OCI-LY3 (cell line): ENCODE measurements around the gene MINDY4.

Experiments
- H2AFZ ChIP-seq: fragments of 200-600, 300-600 bp; shearing (Covaris generic); 2 replicates; pipeline ENCODE4 v1.6.0; 2014; ENCODE audit warnings: antibody characterized with exemption, low read depth, low read length
- H3K27ac ChIP-seq: fragments of 200-600, 300-600 bp; sonication (generic); 2 replicates; pipeline ENCODE4 v1.5.1; 2014; ENCODE audit warnings: mild to moderate bottlenecking, low read length, moderate library complexity, mixed read lengths
- H3K27me3 ChIP-seq: fragments of 200-600, 300-600 bp; sonication (generic); 2 replicates; pipeline ENCODE4 v1.6.1; 2014; ENCODE audit warnings: low read depth, low read length, mixed read lengths
- H3K36me3 ChIP-seq: fragments of 200-600, 300-600 bp; sonication (generic); replicated peaks from 2 replicates; pipeline ENCODE3; 2014; ENCODE audit warnings: low read depth, low read length, mixed read lengths
- H3K4me1 ChIP-seq: fragments of 300-600, 200-600 bp; sonication (generic); 2 replicates; pipeline ENCODE4 v1.6.1; 2014; ENCODE audit warnings: low read length, mixed read lengths
- H3K4me2 ChIP-seq: fragments of 200-600, 300-600 bp; sonication (generic); 2 replicates; pipeline ENCODE4 v1.6.1; 2014; ENCODE audit warnings: low read length, mixed read lengths
- H3K4me3 ChIP-seq: fragments of 300-600, 200-600 bp; sonication (generic); 2 replicates; pipeline ENCODE4 v1.5.1; 2014; ENCODE audit warnings: antibody characterized with exemption, mild to moderate bottlenecking, low read length, moderate library complexity
- H3K79me2 ChIP-seq: fragments of 300-600, 200-600 bp; shearing (Covaris generic); 2 replicates; pipeline ENCODE4 v1.6.1; 2014; ENCODE audit warnings: mild to moderate bottlenecking, low read length, mixed read lengths
- H3K9ac ChIP-seq: fragments of 300-600, 200-600 bp; shearing (Covaris generic); 2 replicates; pipeline ENCODE4 v1.6.0; 2014; ENCODE audit warnings: mild to moderate bottlenecking, low read length, moderate library complexity
- H3K9me3 ChIP-seq: fragments of 200-600, 300-600 bp; shearing (Covaris generic); 2 replicates; pipeline ENCODE4 v1.6.1; 2014; ENCODE audit warnings: low read length, mixed read lengths; ENCODE audit not compliant: insufficient read depth
- H4K20me1 ChIP-seq: fragments of 200-600, 300-600 bp; sonication (generic); 2 replicates; pipeline ENCODE4 v1.6.1; 2016; ENCODE audit warnings: low read length, mixed read lengths; ENCODE audit not compliant: insufficient read depth
- EZH2phosphoT487 ChIP-seq: fragments of 200-600 bp; shearing (Covaris generic); IDR thresholded peaks from 2 replicates; pipeline ENCODE4 v1.6.1; 2018; ENCODE audit warnings: antibody characterized with exemption, mixed run types, low read depth
- TF ChIP-seq, protein P1 (sequence below): fragments of 200-600, 300-600 bp; sonication (generic); IDR thresholded peaks from 2 replicates; pipeline ENCODE4 v1.5.1; 2014; ENCODE audit warnings: antibody characterized with exemption, low read length, low read depth

The MINDY4 gene

DNA sequence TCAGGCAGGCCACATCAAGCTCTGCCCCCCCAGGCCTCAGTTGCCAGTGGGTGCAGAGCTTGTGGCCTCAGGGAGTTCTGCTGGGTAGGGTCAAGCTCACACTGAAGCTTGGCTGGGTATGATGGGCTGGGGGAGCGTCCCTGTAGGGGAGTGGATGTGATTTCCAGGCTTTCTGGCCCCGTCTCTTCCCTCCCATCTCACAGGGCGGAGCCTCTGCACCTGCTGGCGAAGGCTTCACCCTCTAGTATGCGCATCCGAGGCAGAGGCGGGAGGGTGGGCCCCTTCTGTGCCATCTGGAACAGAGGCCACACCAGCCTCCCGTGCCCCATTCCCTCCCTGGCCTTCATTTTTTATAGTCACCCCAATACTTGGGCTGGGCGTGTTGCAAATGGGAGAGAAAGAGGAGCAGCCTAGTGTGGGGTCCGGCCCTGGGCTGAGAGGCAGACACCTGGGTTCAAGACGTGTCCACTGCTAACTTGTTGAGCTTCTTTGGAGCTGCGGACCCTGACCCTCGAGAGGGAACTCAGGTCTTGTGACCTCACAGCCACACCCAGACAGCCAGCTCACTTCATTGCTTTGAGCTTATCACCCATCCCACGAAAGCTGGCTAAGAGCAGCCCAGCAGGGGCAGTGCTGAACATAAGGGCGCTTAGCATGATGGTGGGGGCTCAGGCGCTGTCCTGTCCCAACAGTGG is 142.8 kb downstream of the MINDY4 start:
- H3K9ac ChIP-seq: no peak overlapping the region
- H2AFZ ChIP-seq: no peak overlapping the region
- H3K27ac ChIP-seq: no peak overlapping the region
- H3K9me3 ChIP-seq: no peaks in the 10 kb centered on the region
- H3K79me2 ChIP-seq: no peaks in the 10 kb centered on the region
- H3K4me1 ChIP-seq: peaks cover 7% of the 10 kb centered on the region
- TF ChIP-seq, protein P1, sequence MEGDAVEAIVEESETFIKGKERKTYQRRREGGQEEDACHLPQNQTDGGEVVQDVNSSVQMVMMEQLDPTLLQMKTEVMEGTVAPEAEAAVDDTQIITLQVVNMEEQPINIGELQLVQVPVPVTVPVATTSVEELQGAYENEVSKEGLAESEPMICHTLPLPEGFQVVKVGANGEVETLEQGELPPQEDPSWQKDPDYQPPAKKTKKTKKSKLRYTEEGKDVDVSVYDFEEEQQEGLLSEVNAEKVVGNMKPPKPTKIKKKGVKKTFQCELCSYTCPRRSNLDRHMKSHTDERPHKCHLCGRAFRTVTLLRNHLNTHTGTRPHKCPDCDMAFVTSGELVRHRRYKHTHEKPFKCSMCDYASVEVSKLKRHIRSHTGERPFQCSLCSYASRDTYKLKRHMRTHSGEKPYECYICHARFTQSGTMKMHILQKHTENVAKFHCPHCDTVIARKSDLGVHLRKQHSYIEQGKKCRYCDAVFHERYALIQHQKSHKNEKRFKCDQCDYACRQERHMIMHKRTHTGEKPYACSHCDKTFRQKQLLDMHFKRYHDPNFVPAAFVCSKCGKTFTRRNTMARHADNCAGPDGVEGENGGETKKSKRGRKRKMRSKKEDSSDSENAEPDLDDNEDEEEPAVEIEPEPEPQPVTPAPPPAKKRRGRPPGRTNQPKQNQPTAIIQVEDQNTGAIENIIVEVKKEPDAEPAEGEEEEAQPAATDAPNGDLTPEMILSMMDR: no peak
- no peak for TF ChIP-seq EZH2phosphoT487
- H3K36me3 ChIP-seq: no peaks in the 10 kb centered on the region
- no peak overlapping the region for H3K4me2 ChIP-seq
- no peaks in the 10 kb centered on the region for H3K27me3 ChIP-seq
- H4K20me1 ChIP-seq: no peaks in the 10 kb centered on the region
- H3K4me3 ChIP-seq: no peak overlapping the region

DNA sequence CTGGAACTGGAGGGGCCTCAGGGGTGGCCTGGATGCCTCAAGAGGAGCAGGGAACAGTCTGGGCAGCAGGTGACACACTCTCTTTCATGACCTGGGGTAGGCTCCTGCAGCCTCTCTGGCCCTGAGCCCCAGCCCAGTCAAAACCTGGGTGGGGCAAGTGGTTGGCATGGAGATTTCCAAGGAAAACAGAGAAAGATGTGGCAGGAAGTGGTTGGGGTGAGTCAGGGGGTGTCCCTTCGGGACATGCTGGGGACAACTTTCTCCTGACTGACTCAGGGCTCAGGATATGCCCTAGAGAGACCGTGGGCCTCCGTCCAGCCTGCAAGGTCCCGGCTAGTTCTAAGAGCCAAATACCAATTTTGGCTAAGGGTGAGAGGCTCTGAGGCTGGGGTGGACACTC is 143.4 kb downstream of the MINDY4 start:
- Histone ChIP-seq H3K27ac (no peak overlapping the region), H2AFZ (no peak overlapping the region), H3K4me2 (no peak overlapping the region)

DNA sequence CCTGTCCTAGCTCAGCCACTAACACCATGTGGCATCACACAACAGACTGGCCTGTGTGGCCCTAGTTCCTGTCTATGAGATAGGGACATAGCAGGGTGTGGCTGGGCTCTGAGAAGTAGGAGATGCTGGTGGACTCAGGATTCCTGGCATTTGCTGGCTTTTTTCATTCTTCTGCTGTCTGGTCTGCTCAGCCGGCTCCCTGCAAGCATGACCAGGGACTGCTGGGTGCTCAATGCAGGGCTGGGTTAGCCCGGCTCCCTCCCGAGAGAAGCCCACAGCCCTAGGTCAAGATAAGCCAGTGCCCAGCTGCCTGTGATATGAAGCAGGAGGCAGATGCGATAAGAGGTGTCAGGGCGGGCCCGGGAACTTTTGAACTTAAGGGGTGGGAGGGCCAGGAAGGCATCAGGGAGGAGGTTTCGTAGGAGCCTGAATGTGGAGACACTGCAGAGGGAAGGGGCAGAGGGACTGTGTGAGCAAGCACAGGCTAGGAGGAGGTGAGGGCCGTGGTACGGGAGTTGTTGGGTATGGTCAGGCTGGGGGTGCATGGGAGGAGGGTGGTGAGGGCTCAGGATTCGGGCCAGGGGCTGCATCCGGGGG is 143.9 kb downstream of the MINDY4 start:
- H3K27ac ChIP-seq: no peak overlapping the region
- H3K4me3 ChIP-seq: no peak overlapping the region
- H3K79me2 ChIP-seq: no peaks in the 10 kb centered on the region
- H2AFZ ChIP-seq: no peak overlapping the region
- H3K4me2 ChIP-seq: no peak overlapping the region
- H3K27me3 ChIP-seq: no peaks in the 10 kb centered on the region
- TF ChIP-seq, protein P1: no peak
- no peak for TF ChIP-seq EZH2phosphoT487
- H4K20me1 ChIP-seq: no peaks in the 10 kb centered on the region
- H3K9me3 ChIP-seq: no peaks in the 10 kb centered on the region
- H3K36me3 ChIP-seq: no peaks in the 10 kb centered on the region
- H3K9ac ChIP-seq: no peak overlapping the region
- peaks cover 7% of the 10 kb centered on the region for H3K4me1 ChIP-seq

More for the DNA sequence above, 143.4 kb downstream of the MINDY4 start:
- Histone ChIP-seq H3K4me1 (peaks cover 7% of the 10 kb centered on the region), H3K27me3 (no peaks in the 10 kb centered on the region), H3K9me3 (no peaks in the 10 kb centered on the region), H3K36me3 (no peaks in the 10 kb centered on the region), H3K79me2 (no peaks in the 10 kb centered on the region), H3K9ac (no peak overlapping the region), H4K20me1 (no peaks in the 10 kb centered on the region), H3K4me3 (no peak overlapping the region)
- TF ChIP-seq, protein P1: no peak
- no peak for TF ChIP-seq EZH2phosphoT487

DNA sequence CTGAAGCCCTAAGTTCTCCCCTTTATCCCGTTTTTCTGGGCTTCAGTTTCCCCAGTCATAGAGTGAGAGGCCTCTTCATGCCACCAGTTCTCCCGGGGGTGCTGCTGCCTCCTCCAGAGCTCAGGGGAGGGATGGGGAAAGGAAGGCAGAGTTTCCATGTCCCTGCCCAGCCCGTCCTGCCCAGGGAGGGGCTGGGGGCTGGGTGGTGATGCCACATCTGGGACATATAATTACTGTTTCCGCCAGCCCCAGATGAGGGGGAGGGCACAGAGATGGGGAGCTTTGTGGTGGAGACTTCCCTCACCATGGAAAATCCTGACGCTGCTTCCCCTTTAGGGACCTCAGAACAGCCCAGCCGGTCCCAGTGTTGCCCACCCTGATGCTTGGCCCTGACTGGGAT is 144.5 kb downstream of the MINDY4 start:
- Histone ChIP-seq H2AFZ (no peak overlapping the region), H3K79me2 (no peaks in the 10 kb centered on the region), H3K4me3 (no peak overlapping the region), H3K9me3 (no peaks in the 10 kb centered on the region), H3K27ac (no peak overlapping the region), H4K20me1 (no peaks in the 10 kb centered on the region), H3K27me3 (no peaks in the 10 kb centered on the region), H3K36me3 (no peaks in the 10 kb centered on the region), H3K9ac (no peak overlapping the region), H3K4me2 (no peak overlapping the region), H3K4me1 (peaks cover 2% of the 10 kb centered on the region)
- no peak for TF ChIP-seq EZH2phosphoT487
- TF ChIP-seq, protein P1: no peak
